ENCODE results near the gene ASNSD1.
"Not testable (repeated sequence)": the region's sequence is repeated elsewhere in the genome, so short reads cannot be mapped to it uniquely, and the experiment has no call there.

ASNSD1 gene

DNA sequence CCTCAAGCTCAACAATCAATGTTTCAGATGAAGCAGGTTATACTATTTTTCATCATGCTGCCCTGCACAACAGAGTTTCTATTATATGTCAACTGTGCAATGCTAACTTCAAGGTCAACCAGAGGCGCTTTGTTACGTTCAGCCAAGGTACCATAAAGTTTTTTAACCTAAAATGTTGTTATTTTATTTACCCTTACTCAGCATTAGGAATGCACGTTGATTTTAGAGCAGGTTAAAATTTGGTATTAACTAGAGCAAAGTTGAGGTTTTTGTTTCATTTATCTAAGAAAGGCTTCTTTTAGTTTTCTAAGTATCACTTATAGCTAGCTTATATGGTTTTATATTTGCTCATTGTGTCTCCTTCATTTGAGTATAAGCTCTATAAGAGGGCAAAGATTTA is 35.0 kb downstream of the ASNSD1 start:
- Histone ChIP-seq H3K4me3 (no peak overlapping the region), H3K9ac (no peak overlapping the region), H3K9me3 (replicated peaks in 1 of 11) (no peaks in the 10 kb centered on the region), H3K36me3 (no peaks in the 10 kb centered on the region; a peak in 2 of 22 replicates), H3K4me1 (no peaks in the 10 kb centered on the region), H3K4me2 (no peak overlapping the region), H3K27me3 (no peaks in the 10 kb centered on the region), H4K20me1 (no peaks in the 10 kb centered on the region), H3K27ac (no peak overlapping the region)
- TF ChIP-seq Cebpa-rat (IDR thresholded peaks at IDR 0.05): no peak

DNA sequence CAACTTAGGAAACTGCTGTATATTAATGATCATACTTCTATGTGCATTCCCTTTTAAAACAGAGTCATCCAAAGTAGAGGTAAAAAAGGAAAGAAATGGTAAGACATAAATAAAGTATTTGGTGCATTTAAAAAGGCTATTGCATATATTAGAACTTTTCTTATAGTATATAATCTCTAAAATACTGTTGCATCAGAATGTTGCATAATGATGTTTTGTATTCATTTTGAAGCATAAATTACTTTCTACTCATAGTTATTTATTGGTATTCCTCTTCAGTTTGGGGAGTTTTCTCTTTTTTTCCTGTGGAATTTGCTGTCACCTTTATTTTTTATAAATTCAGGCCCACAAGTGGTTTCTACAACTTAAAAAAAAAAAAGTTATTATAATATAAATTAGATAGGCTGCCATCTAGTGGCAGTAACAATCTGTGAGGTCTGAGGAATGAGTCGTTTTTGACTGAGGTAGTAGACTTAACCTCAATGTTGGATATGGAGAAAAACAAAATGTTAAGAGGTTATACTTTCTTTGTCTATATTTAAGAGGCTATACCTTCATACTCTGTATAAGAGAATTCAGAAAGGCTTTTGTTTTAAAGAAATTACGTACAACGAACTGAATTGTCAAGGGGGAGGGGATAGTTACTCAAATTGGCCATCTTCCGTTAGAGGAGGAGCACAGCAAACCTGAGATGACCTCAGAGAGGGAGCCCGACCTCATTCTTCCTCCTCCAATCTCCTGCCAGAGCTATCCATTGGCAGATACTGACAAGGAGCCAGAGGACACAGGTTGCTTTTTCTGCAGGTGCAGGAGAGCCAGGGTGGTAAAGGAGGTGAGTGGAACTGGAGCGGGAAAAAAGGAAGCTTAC is 37.0 kb downstream of the ASNSD1 start:
- Histone ChIP-seq H3K4me3 (no peak overlapping the region), H3K9me3 (replicated peaks in 1 of 11) (no peaks in the 10 kb centered on the region), H3K4me1 (no peaks in the 10 kb centered on the region), H3K27ac (no peak overlapping the region), H3K27me3 (no peaks in the 10 kb centered on the region), H3K9ac (no peak overlapping the region), H4K20me1 (no peaks in the 10 kb centered on the region), H3K36me3 (no peaks in the 10 kb centered on the region; a peak in 1 of 22 replicates), H3K4me2 (no peak overlapping the region)
- TF ChIP-seq Cebpa-rat (IDR thresholded peaks at IDR 0.05): no peak

DNA sequence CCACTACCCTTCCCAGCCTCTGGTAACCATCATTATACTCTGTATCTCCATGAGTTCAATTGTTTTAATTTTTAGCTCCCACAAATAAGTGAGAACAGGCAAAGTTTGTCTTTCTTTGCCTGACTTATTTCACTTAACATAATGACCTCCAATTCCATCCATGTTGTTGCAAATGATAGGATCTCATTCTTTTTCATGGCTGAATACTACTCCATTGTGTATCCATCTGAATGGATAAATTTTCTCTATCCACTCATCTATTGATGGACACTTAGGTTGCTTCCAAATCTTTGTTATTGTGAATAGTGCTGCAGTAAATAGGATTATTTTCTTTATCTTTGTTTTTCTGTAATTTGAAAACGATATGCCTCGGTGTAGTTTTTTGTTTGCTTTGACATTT is 39.4 kb downstream of the ASNSD1 start:
- no peaks in the 10 kb centered on the region for H4K20me1 ChIP-seq
- no peaks in the 10 kb centered on the region for H3K4me1 ChIP-seq
- no peak for TF ChIP-seq Cebpa-rat (IDR thresholded peaks at IDR 0.05)
- no peak overlapping the region for H3K27ac ChIP-seq
- no peaks in the 10 kb centered on the region for H3K27me3 ChIP-seq
- H3K36me3 ChIP-seq: peaks cover 0 to 6% (median 0%) of the 10 kb centered on the region in 11 experiments; a peak in 2 of 22 replicates
- H3K4me2 ChIP-seq: no peak overlapping the region
- no peaks in the 10 kb centered on the region for H3K9me3 ChIP-seq (replicated peaks in 1 of 11)
- no peak overlapping the region for H3K9ac ChIP-seq
- no peak overlapping the region for H3K4me3 ChIP-seq

DNA sequence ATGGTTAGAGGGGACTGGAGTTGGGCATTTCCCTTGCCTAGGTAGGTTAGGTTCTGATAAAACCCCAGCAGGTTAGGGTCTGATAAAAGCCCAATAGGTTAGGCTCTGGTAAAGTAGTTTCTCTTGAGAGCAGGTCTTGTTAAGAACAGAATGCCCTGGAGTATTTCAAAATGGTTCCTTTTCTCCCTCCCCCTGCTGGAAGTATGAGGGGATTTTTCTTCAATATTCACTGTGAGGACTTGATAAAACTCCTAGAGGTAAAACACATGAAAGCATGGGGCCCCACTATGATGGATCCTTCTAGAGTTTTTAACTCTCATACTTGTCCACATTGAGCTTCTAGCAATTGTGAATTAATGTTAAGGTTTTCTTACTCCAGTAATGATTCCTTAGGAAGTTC is 40.8 kb downstream of the ASNSD1 start:
- no peak for TF ChIP-seq Cebpa-rat (IDR thresholded peaks at IDR 0.05)
- H3K27me3 ChIP-seq: no peaks in the 10 kb centered on the region
- H4K20me1 ChIP-seq: no peaks in the 10 kb centered on the region
- H3K36me3 ChIP-seq: peaks cover 0 to 8% (median 0%) of the 10 kb centered on the region in 11 experiments; a peak in 4 of 22 replicates
- no peaks in the 10 kb centered on the region for H3K9me3 ChIP-seq (replicated peaks in 1 of 11)
- no peaks in the 10 kb centered on the region for H3K4me1 ChIP-seq
- H3K4me2 ChIP-seq: no peak overlapping the region
- no peak overlapping the region for H3K4me3 ChIP-seq
- H3K9ac ChIP-seq: no peak overlapping the region
- no peak overlapping the region for H3K27ac ChIP-seq

DNA sequence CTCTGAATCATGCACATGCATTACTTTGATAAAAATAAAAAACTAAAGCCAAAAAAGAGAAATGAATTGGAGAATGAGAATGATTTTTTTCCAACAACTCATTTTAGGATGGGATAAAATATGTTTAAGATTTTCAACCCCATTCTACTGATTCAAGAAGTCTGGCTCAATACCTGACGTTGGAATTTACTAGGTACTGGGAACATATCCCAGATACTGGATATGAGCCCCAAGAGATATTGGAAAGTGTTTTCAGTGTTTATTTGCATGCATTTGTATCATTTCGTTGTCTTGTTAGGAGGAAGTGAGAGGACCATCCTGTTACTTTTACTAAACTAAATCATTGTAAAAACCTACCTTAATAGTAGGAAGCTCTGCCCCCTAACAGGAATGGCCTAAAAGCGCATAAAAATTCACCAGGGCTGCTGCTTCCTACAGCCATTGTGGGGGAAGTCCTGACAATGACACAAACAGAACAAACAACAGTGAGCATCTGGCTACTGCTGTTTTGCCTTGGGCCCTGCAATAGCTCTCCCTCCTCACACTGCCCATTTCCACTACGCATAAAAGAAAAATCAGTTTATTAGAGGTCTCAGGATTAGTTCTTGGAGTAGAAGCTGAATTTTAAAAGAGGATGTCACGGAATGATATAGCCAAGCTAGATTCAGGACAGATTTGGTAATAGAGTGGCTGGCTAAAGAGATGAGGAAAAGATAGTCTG is 48.4 kb downstream of the ASNSD1 start:
- no peaks in the 10 kb centered on the region for H3K4me1 ChIP-seq
- no peak for TF ChIP-seq Cebpa-rat (IDR thresholded peaks at IDR 0.05)
- H3K4me2 ChIP-seq: no peak overlapping the region
- no peaks in the 10 kb centered on the region for H3K9me3 ChIP-seq (replicated peaks in 1 of 11)
- no peak overlapping the region for H3K4me3 ChIP-seq
- no peaks in the 10 kb centered on the region for H4K20me1 ChIP-seq
- peaks cover 0 to 14% (median 4%) of the 10 kb centered on the region in 11 experiments; a peak in 6 of 22 replicates for H3K36me3 ChIP-seq
- H3K9ac ChIP-seq: no peak overlapping the region
- no peaks in the 10 kb centered on the region for H3K27me3 ChIP-seq
- H3K27ac ChIP-seq: no peak overlapping the region

DNA sequence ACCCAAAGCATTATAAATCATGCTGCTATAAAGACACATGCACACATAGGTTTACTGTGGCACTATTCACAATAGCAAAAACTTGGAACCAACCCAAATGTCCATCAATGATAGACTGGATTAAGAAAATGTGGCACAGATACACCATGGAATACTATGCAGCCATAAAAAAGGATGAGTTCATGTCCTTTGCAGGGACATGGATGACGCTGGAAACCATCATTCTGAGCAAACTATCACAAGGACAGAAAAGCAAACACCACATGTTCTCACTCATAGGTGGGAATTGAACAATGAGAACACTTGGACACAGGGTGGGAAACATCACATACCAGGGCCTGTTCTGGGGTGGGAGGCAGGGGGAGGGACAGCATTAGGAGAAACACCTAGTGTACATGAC is 56.3 kb downstream of the ASNSD1 start:
- H3K4me3 ChIP-seq; H3K36me3 ChIP-seq; H3K4me1 ChIP-seq; H4K20me1 ChIP-seq; H3K27me3 ChIP-seq; H3K9me3 ChIP-seq (replicated peaks in 1 of 11); H3K9ac ChIP-seq; H3K4me2 ChIP-seq; H3K27ac ChIP-seq: not testable (repeated sequence)

DNA sequence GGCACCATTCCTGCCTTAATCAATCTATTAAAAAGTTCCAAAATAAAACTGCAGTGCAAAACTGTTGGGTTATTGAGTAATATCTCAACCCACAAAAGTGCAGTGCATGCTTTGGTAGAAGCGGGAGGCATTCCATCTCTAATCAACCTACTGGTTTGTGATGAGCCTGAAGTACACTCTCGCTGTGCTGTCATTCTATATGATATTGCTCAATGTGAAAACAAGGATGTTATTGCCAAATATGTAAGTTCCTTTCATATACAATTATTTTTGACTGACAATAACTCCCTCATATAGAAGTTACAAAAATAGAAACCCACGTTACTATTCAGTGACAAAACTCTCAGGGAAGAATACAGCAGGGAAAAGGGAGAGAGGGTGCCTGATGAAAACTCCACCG is 58.3 kb downstream of the ASNSD1 start:
- H3K27ac ChIP-seq: no peak overlapping the region
- no peak for TF ChIP-seq Cebpa-rat (IDR thresholded peaks at IDR 0.05)

More for the DNA sequence above, 58.3 kb downstream of the ASNSD1 start:
- Histone ChIP-seq H3K27me3 (no peaks in the 10 kb centered on the region), H3K4me2 (no peak overlapping the region; a peak in 1 of 22 replicates), H4K20me1 (no peaks in the 10 kb centered on the region), H3K4me1 (no peaks in the 10 kb centered on the region), H3K4me3 (no peak overlapping the region), H3K9me3 (replicated peaks in 1 of 11) (no peaks in the 10 kb centered on the region; a peak in 1 of 22 replicates), H3K9ac (no peak overlapping the region), H3K36me3 (no peaks in the 10 kb centered on the region)

Measured in BLaER1 treated with 17β-estradiol and CSF1 and Interleukin-3, amounts not matched to agents 10 nM and 100 nM (cell line).